T-helper 22 cell (primary cell): ENCODE results near the gene C6orf47.

ENCODE experiments used
- DNase-seq: peaks from one replicate; pipeline ENCODE4 v3.0.0-alpha.2; 2020; ENCODE audit warnings: low read depth

Gene C6orf47

DNA sequence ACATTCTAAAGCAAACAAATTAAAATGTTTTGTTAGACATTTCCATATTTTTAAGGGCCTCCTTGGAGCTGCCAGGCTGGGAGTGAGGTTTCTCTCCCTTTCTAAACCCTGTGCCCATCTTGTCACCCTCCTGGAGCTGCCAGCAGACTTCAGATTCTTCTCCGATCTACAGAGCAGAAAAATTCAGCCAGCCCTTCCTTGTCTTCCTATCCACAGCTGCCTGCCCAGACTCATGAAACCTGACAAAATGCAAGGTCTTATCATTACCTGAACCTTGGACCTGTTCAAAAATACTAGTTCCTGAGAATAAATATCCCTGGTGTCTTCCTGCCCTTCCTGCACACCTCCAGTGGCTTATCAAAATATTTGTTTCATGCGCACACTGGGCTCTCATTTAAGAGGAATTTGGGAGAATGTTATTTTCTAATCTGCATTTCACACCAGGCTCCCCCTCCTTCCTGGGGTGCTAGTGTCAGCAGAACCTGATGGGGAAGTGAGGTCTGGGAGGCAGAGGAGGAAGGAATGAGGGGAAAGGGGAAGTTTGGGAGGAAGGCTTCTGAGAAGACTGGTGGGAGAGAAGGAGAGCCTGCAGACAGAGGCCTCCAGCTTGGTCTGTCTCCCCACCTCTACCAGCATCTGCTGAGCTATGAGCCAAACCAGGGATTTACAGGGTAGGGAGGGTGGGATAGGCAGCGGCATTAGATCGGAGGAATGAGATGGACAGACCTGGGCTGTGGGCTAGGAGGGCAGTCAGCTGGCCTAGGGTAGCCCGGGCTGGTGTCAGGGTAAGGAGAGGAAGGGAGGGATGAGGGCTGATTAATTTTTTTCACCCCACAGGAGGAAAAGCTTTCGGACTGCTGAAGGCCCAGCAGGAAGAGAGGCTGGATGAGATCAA is 45.6 kb downstream of the C6orf47 start, which contains the start of gene AIF1:
AIF1 (plus strand) TSS at position 551 of the 895 bp plus-strand sequence; CDS start at position 647, 96 bp downstream.
- DNase-seq: no peak

DNA sequence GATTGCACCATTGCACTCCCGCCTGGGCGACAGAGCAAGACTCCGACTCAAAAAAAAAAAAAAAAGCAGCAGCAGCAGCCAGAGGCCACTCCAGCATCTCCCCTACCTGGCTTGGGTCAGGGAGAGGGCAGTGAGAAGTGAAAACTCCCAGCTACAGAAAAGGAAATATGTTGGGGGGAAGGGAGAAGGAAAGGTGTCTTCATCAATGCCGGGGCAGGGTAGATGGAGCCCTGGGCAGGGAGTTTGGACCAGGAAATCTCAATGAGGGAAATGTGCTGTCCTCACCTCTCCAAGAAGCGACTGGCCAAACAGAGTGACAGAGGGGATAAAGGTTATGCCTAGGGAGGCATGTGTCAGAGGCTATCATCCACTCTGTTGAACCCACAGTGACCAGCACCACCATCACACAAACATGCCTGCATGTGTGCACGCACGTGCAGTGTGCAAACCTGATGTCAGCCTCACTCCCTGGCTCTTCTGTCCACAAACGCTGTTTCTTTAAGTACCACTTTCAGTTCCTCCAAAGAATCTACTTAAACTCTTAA is 46.4 kb downstream of the C6orf47 start:
- DNase-seq: no peak

DNA sequence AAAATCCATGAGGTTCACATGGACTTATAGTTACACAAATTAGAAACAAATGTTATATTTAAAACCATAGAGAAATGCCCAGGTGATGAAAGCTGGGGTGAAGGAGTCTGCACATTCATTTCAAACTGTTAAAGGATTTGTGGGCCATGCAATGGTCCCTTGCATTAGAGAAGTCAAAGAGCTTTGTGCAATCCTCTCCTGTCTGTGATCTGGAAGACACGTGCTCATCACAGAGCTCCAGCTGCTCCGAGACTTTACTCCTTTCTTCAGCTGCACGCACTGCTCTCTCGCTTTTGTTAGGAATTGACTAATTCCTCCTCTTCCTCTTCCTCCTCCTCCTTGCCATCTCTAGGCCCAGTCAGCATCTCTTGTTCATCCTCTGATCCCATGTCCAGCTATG is 49.6 kb downstream of the C6orf47 start:
- no peak for DNase-seq

DNA sequence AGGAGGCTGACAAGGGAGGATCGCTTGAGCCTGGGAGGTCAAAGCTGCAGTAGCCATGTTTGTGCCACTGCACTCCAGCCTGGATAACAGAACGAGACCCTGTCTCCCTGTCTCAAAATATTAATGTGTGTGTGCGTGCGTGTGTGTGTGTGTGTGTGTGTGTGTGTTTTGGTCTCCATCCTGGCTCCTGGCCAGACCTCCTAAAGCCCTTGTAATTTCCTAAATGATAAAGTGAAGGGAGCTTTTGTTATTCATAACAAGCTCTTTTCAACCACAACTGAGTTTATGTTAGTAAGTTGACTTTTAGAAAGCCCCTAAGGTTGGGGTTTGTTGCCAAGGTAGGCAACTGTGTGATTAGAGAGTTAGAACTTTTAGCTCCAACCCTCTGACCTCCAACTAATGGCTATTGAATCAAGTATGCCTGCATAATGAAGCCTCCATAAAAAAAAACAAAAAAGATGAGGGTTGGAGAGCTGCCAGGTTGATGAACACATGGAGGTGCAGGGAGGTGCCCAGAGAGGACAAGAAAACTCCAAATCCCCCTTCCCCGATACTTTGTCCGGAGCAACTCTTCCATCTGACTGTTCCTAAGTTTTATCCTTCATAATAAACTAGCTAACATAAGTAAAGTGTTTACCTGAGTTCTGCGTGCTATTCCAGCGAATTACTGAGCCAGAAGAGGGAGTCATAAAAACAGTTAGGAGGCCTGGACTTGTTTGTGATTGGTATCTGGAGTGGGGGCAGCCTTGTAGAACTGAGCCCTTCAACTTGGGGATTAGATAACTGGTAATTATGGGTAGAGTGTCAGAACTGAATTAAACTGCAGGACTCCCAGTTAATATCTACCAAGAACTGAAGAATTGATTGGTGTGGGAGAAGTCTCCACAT is 50.8 kb downstream of the C6orf47 start:
- DNase-seq: no peak
